Calu3 (cell line): ENCODE data around the gene SLX9. TPM values are rescaled to one million over a fixed set of nuclear protein-coding genes. Genes with fewer than 3 reads are reported as not detected.

ENCODE experiments used
- BruUV-seq: library from RNA; stranded (reverse); fragments of 400-500 nt; replicated peaks from 2 replicates; lab custom pipeline; 2021; lab: Mats Ljungman, UMichigan
- CTCF ChIA-PET: fragments of 300-600 bp; sonication (Branson Sonifier 250); formaldehyde crosslinking; loops from one replicate; lab custom pipeline; 2022; ENCODE audit warnings: antibody characterized with exemption; lab: Charles Lee
- DNase-seq: peaks from one replicate; pipeline ENCODE4 v3.0.0; 2022
- H3K27ac Mint-ChIP-seq: one replicate; pipeline ENCODE4 v1.8.0; 2022; ENCODE audit warnings: mixed read lengths; ENCODE audit not compliant: unreplicated experiment
- H3K27me3 Mint-ChIP-seq: one replicate; pipeline ENCODE4 v1.8.0; 2022; ENCODE audit warnings: mixed read lengths; ENCODE audit not compliant: unreplicated experiment
- H3K36me3 Mint-ChIP-seq: one replicate; pipeline ENCODE4 v1.8.0; 2022; ENCODE audit warnings: mild to moderate bottlenecking, moderate library complexity, mixed read lengths; ENCODE audit not compliant: insufficient read depth, unreplicated experiment
- H3K4me1 Mint-ChIP-seq: one replicate; pipeline ENCODE4 v1.8.0; 2022; ENCODE audit warnings: mild to moderate bottlenecking, low read depth, mixed read lengths; ENCODE audit not compliant: unreplicated experiment
- H3K4me3 Mint-ChIP-seq: one replicate; pipeline ENCODE4 v1.8.0; 2022; ENCODE audit warnings: mild to moderate bottlenecking, low read depth, moderate library complexity, mixed read lengths; ENCODE audit not compliant: unreplicated experiment
- H3K9me3 Mint-ChIP-seq: one replicate; pipeline ENCODE4 v1.8.0; 2022; ENCODE audit warnings: low read depth, mixed read lengths; ENCODE audit not compliant: unreplicated experiment
- intact Hi-C: fragments of 100-400 bp; cut with micrococcal nuclease; formaldehyde crosslinking; loops from one replicate; pipeline ENCODE4 v1.10.0; 2022; ENCODE audit not compliant: unreplicated experiment
- total RNA-seq: library from RNA; stranded (reverse); gene quantifications from 2 replicates; pipeline ENCODE4 v1.2.3, GENCODE V29; 2022
- TF ChIP-seq, protein P1 (sequence below): fragments of 200-600 bp; IDR thresholded peaks from one replicate; pipeline ENCODE4 v1.8.0; 2022; ENCODE audit warnings: antibody characterized with exemption; ENCODE audit not compliant: unreplicated experiment

Gene SLX9
- total RNA-seq, 1 experiment from 2014 or later: 24.6 TPM

DNA sequence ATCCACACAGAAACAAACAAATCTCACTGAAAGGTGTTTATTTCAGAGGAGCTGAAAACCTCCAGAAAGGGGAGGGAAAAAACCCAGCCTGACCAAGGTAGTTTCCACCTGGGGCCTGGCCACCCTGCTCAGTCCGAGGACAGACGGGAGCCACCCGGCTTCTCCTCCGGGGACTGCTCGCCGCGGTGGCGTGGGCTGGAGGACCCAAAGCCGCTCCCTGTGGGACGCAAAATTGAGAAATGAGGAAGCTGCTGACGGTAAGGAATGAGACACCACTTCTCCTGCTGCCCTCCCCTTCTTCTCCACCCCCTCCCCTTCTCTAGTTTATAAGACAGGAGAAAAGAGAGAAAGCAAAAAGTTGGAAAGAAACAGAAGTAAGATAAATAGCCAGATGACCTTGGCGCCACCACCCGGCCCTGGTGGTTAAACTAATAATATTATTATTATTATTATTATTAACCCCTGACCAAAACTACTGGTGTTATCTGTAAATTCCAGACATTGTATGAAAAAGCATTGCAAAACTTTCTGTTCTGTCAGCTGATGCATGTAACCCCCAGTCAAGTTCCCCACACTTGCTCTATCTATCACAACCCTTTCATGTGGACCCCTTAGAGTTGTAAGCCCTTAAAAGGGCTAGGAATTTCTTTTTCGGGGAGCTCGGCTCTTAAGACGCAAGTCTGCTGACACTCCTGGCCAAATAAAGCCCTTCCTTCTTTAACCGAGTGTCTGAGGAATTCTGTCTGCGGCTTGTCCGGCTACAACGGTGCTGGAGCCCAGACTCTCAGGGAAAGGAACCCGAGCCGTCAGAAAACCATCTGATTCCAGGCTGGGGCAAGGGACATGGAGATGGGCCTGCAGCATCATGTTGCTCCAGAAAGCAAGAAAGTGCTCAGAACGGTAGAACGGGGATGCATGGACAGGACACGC lies 31.6 kb upstream of the SLX9 start:
- CTCF ChIA-PET: no interaction called here
- H3K27me3 Mint-ChIP-seq: peaks cover 56% of the 10 kb centered on the region
- no peak for DNase-seq
- no TSS peak for BruUV-seq
- peaks cover 9% of the 10 kb centered on the region for H3K4me1 Mint-ChIP-seq
- peaks cover 9% of the 10 kb centered on the region for H3K36me3 Mint-ChIP-seq
- intact Hi-C loops: no loop called here
- no peak overlapping the region for H3K4me3 Mint-ChIP-seq
- TF ChIP-seq, protein P1, sequence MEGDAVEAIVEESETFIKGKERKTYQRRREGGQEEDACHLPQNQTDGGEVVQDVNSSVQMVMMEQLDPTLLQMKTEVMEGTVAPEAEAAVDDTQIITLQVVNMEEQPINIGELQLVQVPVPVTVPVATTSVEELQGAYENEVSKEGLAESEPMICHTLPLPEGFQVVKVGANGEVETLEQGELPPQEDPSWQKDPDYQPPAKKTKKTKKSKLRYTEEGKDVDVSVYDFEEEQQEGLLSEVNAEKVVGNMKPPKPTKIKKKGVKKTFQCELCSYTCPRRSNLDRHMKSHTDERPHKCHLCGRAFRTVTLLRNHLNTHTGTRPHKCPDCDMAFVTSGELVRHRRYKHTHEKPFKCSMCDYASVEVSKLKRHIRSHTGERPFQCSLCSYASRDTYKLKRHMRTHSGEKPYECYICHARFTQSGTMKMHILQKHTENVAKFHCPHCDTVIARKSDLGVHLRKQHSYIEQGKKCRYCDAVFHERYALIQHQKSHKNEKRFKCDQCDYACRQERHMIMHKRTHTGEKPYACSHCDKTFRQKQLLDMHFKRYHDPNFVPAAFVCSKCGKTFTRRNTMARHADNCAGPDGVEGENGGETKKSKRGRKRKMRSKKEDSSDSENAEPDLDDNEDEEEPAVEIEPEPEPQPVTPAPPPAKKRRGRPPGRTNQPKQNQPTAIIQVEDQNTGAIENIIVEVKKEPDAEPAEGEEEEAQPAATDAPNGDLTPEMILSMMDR: no peak
- no peak overlapping the region for H3K27ac Mint-ChIP-seq
- no peaks in the 10 kb centered on the region for H3K9me3 Mint-ChIP-seq

DNA sequence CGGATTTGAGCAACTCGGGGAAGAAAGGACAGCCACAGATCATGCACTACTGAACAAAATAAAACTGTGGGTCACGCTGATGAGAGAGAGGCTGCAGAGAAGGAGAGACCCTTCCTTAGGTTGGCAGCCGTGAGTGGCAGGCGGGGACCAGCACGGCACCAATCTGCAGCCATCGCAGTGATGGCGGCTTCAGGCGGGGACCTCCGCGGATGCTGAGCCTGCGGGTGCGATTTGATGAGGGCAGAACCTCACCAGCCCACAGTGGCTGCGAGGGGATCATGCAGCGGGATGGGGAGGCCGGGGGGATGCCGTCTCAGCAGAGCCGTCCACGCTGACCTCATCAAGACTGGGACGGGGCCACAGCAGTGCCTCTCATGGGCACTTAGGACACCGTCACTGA lies 30.9 kb upstream of the SLX9 start:
- Mint-ChIP-seq H3K27me3 (peaks cover 49% of the 10 kb centered on the region), H3K9me3 (no peaks in the 10 kb centered on the region), H3K36me3 (peaks cover 9% of the 10 kb centered on the region), H3K4me3 (no peak overlapping the region), H3K4me1 (peaks cover 9% of the 10 kb centered on the region), H3K27ac (no peak overlapping the region)
- TF ChIP-seq, protein P1: no peak
- BruUV-seq: no TSS peak
- DNase-seq: no peak
- intact Hi-C loops: no loop called here
- CTCF ChIA-PET: no interaction called here

DNA sequence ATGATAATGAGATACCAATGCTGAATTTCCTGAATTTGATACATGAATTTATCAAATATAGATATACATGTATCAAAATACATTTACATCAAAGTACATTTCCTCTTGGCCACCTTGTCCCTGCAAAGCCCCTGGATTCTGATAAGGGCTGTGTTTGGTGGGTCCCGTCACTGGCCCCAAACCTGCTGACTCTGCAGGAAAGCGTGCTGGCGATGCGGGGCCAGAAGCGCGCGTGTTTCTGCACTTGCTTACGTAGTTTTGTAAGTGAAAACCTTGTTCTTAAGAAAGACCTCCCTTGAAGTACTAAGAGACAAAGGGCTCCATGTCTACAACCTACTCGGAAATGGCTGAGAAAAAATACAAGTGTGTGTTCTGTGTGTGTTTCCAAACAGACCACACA lies 30.1 kb upstream of the SLX9 start:
- peaks cover 9% of the 10 kb centered on the region for H3K36me3 Mint-ChIP-seq
- CTCF ChIA-PET: interaction anchor here (0.6 kb wide), 1 partner anchor 22 kb away, joined by 3 read pairs; no protein-coding TSS in a partner anchor
- H3K4me3 Mint-ChIP-seq: no peak overlapping the region
- DNase-seq: no peak
- H3K4me1 Mint-ChIP-seq: peaks cover 17% of the 10 kb centered on the region
- BruUV-seq: no TSS peak
- H3K27ac Mint-ChIP-seq: no peak overlapping the region
- no peaks in the 10 kb centered on the region for H3K9me3 Mint-ChIP-seq
- H3K27me3 Mint-ChIP-seq: peaks cover 41% of the 10 kb centered on the region
- intact Hi-C loops: no loop called here
- TF ChIP-seq, protein P1: no peak

DNA sequence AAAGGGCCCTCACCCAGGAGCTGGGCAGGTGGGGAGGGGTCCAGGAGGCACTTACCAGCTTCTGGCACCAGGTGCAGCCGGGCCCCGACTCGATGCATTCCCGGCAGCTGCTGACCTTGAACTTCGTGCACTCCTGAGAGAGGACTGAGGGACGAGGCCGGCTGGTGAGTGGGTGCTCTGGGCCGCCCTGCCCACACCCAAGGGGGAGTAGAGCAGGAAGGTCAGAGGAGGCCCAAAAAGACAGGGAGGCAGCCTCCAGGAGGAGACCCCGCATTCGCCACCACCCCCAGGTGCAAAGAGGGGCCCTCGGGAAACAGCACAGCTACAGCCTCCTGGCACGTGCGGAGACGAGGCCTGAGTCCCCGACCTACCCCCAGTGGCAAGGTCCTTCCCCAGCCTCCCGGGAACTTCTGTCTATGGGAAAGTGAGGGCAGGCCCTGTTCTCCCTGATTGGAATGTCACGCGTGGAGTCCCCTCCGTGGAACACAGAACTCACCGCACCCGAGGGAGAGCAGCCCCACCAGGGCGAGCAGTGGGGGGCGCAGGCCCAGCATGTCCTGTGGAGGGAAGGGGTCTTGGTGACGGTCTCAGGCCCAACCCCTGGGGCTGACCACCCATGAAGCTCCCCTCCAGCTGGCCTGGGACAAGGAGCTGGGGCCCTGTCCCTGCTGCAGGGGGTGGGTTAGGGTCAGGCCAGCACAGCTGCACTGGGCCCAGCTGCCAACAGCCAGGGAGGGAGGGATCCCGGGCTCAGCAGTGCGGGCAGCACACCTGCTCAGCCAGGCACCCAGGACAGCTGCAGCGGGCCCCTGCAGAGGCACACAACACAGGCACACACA lies 29.4 kb upstream of the SLX9 start:
- H3K27ac Mint-ChIP-seq: no peak overlapping the region
- CTCF ChIA-PET: interaction anchor here (1.5 kb wide), 1 partner anchor 109 kb away, joined by 8 read pairs; the partner anchor contains the start of gene UBE2G2
- H3K9me3 Mint-ChIP-seq: no peaks in the 10 kb centered on the region
- H3K36me3 Mint-ChIP-seq: peaks cover 9% of the 10 kb centered on the region
- no TSS peak for BruUV-seq
- peaks cover 35% of the 10 kb centered on the region for H3K27me3 Mint-ChIP-seq
- TF ChIP-seq, protein P1: no peak
- intact Hi-C loops: no loop called here
- peaks cover 17% of the 10 kb centered on the region for H3K4me1 Mint-ChIP-seq
- no peak overlapping the region for H3K4me3 Mint-ChIP-seq
- no peak for DNase-seq
